GM10248 (cell line): ENCODE measurements around the gene VAV2.

Experiments
- CTCF ChIA-PET: fragments of 300-600 bp; sonication (Branson Sonifier 250); formaldehyde crosslinking; extraction: SDS; loops from one replicate; lab custom pipeline; 2021; ENCODE audit warnings: antibody characterized with exemption; lab: Yijun Ruan, JAX
- POLR2A ChIA-PET: fragments of 350-650 bp; sonication (Branson Sonifier 250); formaldehyde crosslinking; extraction: SDS; loops from one replicate; lab custom pipeline; 2020; ENCODE audit warnings: antibody characterized with exemption; lab: Yijun Ruan, JAX
- DNase-seq: peaks from one replicate; pipeline ENCODE4 v3.0.0; 2012; ENCODE audit errors: extremely low spot score
- CTCF ChIP-seq: IDR thresholded peaks from 2 replicates; pipeline ENCODE4 v1.5.1; 2012; ENCODE audit warnings: mild to moderate bottlenecking, low read depth; ENCODE audit errors: extremely low read depth, missing control alignments, control extremely low read depth

The VAV2 gene

GRCh38 chr9:133944746-133945135 is 47.4 kb downstream of the VAV2 start:
- POLR2A ChIA-PET, result interaction anchor here (0.6 kb wide), 1 partner anchor 13 kb away, joined by 3 read pairs; no protein-coding TSS in a partner anchor
- DNase-seq, result no peak
- no peak for TF ChIP-seq CTCF
- CTCF ChIA-PET, result interaction anchor here (1.0 to 4.6 kb wide), 5 partner anchors 9 to 152 kb away, joined by 3 to 18 read pairs (median 6); no protein-coding TSS in a partner anchor

- no peak for TF ChIP-seq CTCF
- CTCF ChIA-PET, result interaction anchor here (1.0 to 4.6 kb wide), 5 partner anchors 9 to 152 kb away, joined by 3 to 18 read pairs (median 6); no protein-coding TSS in a partner anchor
- POLR2A ChIA-PET, result interaction anchor here (0.6 kb wide), 3 partner anchors 9 to 12 kb away, joined by 3 to 9 read pairs (median 6); no protein-coding TSS in a partner anchor
- DNase-seq, result no peak
Observed at GRCh38 chr9:133943781-133944745, 48.1 kb downstream of the VAV2 start.

- no peak for TF ChIP-seq CTCF
- ChIA-PET CTCF (interaction anchor here (4.6 kb wide), 1 partner anchor 13 kb away, joined by 18 read pairs; no protein-coding TSS in a partner anchor), POLR2A (interaction anchor here (0.6 kb wide), 1 partner anchor 12 kb away, joined by 9 read pairs; no protein-coding TSS in a partner anchor)
- DNase-seq, result no peak
Observed at GRCh38 chr9:133943036-133943780, 48.9 kb downstream of the VAV2 start.

GRCh38 chr9:133942206-133942975 is 49.7 kb downstream of the VAV2 start:
- CTCF ChIA-PET, result interaction anchor here (1.8 kb wide), 1 partner anchor 14 kb away, joined by 6 read pairs; no protein-coding TSS in a partner anchor

GRCh38 chr9:133939845-133940244 is 52.3 kb downstream of the VAV2 start:
- ChIA-PET POLR2A (no interaction called here), CTCF (interaction anchor here (0.9 to 1.3 kb wide), 2 partner anchors 14 to 17 kb away, joined by 3 read pairs; no protein-coding TSS in a partner anchor)
- no peak for TF ChIP-seq CTCF
- DNase-seq, result no peak

More at GRCh38 chr9:133942206-133942975, 49.7 kb downstream of the VAV2 start:
- DNase-seq, result no peak
- POLR2A ChIA-PET, result no interaction called here
- no peak for TF ChIP-seq CTCF
